Measurements from ENCODE around the gene DPF3.

Gene DPF3

DNA sequence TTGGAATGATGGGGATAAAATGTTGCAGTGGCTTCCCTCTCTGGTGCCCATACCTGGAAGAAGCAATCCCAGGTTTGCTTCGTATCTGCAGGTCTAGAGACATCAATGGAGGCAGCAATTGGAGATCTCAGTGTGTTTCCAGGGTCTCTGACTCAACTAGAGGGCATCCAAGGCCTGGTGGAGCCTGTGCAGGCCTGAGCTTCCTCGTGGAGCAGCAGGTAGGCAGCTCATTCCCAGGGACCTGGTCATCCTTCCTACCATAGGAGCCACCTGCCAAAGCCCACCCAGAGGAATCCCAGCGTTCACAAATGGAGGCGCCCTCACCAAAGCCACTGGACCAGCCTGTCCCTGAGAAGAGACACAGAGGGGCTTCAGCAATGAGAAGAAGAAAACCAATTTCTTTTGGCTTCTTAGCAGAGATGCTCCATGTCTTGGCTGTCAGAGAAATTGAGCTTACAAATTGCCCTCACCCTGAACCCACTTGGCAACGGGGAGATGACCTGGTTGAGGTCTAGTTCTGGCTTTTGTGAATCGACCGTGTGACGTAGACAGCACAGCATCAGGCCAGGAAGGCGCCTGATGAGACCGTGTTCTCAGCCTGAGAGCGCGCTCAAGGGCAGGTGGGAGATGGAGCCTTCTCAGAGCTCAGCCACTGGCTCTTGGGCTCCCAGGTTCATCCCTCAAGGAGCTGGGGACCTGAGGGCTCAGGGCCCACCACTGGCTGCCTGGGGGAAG lies 283.6 kb downstream of the DPF3 start:
- H3K27me3 ChIP-seq (replicated peaks; ENCODE audit: control insufficient read depth, insufficient read depth, low read length) = no peaks in the 10 kb centered on the region
- DNase-seq (ENCODE audit: extremely low read depth, insufficient read length) = no peak
- H3K36me3 ChIP-seq (ENCODE audit: control insufficient read depth, insufficient read depth, low read length) = no peaks in the 10 kb centered on the region
- no peak overlapping the region for H3K4me3 ChIP-seq (replicated peaks; ENCODE audit: low read depth, low read length)
- TF ChIP-seq, protein P1, sequence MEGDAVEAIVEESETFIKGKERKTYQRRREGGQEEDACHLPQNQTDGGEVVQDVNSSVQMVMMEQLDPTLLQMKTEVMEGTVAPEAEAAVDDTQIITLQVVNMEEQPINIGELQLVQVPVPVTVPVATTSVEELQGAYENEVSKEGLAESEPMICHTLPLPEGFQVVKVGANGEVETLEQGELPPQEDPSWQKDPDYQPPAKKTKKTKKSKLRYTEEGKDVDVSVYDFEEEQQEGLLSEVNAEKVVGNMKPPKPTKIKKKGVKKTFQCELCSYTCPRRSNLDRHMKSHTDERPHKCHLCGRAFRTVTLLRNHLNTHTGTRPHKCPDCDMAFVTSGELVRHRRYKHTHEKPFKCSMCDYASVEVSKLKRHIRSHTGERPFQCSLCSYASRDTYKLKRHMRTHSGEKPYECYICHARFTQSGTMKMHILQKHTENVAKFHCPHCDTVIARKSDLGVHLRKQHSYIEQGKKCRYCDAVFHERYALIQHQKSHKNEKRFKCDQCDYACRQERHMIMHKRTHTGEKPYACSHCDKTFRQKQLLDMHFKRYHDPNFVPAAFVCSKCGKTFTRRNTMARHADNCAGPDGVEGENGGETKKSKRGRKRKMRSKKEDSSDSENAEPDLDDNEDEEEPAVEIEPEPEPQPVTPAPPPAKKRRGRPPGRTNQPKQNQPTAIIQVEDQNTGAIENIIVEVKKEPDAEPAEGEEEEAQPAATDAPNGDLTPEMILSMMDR (IDR thresholded peaks at IDR 0.05; ENCODE audit: insufficient read depth, low read length, poor library complexity, severe bottlenecking) = no peak

DNA sequence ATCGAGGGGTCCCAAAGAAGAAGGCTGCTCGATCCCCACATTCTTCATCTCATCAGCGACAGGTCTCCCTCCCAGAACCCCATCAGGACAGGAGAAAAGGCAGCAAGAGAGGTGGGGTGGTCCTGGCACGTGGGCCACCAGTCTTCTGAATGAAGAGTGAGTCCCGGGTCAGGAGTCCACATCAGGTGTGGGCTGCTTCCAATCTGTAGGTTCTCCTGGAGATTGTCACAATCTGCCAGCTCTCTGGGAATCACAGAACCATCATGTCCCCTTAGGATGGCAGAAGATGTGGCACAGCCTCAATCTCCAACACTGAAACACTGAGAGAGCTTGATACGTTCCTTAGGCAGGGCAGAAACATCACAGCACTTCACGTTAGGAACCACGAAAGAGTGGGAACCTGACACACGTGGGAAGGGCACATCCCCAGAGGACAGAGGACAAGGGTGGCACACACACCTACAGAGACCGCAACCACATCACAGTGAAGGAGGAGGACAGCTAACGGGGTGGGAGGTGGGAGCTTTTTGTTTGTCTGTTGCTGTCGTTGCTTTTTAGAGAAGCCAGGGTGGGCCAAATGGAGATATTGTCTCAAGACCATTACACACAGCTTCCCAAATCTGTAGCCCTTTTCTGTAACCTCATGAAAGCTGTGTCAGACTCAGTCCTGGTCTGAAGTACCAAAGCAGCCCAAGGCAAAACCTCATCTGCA lies 284.5 kb downstream of the DPF3 start:
- Histone ChIP-seq H3K36me3 (ENCODE audit: control insufficient read depth, insufficient read depth, low read length) (no peaks in the 10 kb centered on the region), H3K4me3 (replicated peaks; ENCODE audit: low read depth, low read length) (no peak overlapping the region), H3K27me3 (replicated peaks; ENCODE audit: control insufficient read depth, insufficient read depth, low read length) (no peaks in the 10 kb centered on the region)
- TF ChIP-seq, protein P1 (IDR thresholded peaks at IDR 0.05; ENCODE audit: insufficient read depth, low read length, poor library complexity, severe bottlenecking) = no peak
- DNase-seq (ENCODE audit: extremely low read depth, insufficient read length) = no peak

DNA sequence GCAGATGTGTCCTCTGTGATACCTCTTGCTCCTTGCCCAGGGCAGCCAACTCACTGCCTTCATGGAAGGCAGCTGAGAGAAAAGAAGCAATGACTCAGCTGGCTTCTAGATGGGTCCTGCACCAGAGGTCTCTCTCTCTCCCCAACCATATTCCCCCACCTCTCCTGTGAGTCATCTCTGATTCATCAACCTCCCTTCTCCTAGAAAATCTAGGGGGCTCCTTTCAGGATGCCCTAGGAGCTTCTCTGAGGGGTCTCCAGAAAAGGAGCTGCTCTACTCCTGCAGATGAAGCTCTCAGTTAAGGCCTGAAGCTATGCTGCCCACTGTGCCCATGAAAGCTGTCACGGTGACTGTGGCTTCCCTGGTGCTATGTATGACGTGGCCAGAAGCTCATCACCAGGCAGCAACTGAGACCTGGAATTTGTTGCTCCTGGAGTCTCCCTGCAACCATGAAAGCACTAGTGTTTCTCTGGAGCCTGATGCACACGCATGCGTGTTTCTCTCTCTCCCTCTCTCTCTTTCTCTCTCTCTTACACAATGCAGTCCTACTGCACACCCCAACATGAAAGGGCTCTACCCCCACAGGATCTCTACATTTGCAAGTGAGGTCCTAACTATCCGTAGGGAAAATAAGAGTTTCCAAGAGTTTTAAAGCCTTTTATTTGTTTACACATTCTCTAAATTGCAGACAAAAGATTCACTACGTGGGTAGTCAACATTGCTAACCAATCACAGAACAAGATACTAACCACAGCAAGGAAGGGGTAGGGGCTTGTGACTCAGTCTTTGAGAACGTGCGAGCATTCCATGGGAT lies 285.3 kb downstream of the DPF3 start:
- Histone ChIP-seq H3K27me3 (replicated peaks; ENCODE audit: control insufficient read depth, insufficient read depth, low read length) (no peaks in the 10 kb centered on the region), H3K36me3 (ENCODE audit: control insufficient read depth, insufficient read depth, low read length) (no peaks in the 10 kb centered on the region), H3K4me3 (replicated peaks; ENCODE audit: low read depth, low read length) (no peak overlapping the region)
- TF ChIP-seq, protein P1 (IDR thresholded peaks at IDR 0.05; ENCODE audit: insufficient read depth, low read length, poor library complexity, severe bottlenecking) = no peak
- DNase-seq (ENCODE audit: extremely low read depth, insufficient read length) = no peak

DNA sequence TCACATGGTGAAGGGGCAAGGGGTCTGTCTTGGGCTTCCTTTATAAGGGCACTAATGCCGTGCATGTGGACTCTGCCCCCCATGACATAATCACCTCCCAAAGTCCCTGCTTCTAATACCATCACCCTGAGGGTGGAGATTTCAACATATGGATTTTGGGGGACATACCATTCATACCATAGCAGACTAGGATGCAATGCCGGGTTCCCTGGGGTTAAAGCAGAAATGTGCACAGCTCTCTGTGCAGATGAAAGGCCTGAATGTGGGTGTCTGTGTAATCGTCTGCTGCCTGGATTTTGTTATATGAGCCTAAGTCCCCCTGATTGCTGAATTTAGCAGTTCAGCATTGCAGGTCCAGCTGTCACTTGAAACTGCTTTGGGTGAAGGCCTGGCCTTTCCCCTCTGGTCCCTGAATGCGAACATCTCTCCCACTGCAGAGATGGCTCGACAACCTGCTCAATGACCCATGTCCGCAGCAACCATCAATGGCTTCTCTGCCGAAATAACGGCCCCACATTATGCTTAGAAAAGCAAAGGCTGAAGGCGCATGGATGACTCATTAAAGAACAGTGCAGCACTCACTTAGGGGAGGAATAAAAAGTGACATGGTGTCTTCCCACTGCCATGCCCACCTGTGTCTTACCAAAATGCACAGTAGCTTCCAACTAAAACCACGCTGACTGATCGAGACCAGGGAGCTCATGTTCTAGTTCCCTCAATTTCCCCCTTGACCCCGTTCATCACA lies 286.3 kb downstream of the DPF3 start:
- TF ChIP-seq, protein P1 (IDR thresholded peaks at IDR 0.05; ENCODE audit: insufficient read depth, low read length, poor library complexity, severe bottlenecking) = no peak
- Histone ChIP-seq H3K4me3 (replicated peaks; ENCODE audit: low read depth, low read length) (no peak overlapping the region), H3K36me3 (ENCODE audit: control insufficient read depth, insufficient read depth, low read length) (no peaks in the 10 kb centered on the region), H3K27me3 (replicated peaks; ENCODE audit: control insufficient read depth, insufficient read depth, low read length) (no peaks in the 10 kb centered on the region)
- DNase-seq (ENCODE audit: extremely low read depth, insufficient read length) = no peak

DNA sequence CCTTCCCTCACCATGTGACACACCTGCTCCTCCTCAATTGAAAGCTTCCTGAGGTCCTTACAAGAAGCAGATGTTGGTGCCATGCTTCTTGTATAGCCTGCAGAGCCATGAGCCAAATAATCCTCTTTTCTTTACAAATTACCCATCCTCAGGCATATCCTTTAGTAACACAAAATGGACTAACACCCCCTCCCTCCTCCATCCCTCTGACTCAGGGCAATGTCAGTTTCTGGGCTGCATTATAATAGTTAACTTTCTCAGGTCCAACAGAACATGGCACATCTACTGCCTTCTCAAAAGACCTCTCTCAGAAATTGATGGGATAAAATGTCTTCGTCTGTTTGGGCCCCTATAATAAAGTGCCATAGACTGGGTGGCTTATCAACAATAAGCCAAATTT lies 287.0 kb downstream of the DPF3 start:
- Histone ChIP-seq H3K4me3 (replicated peaks; ENCODE audit: low read depth, low read length) (no peak overlapping the region), H3K36me3 (ENCODE audit: control insufficient read depth, insufficient read depth, low read length) (no peaks in the 10 kb centered on the region), H3K27me3 (replicated peaks; ENCODE audit: control insufficient read depth, insufficient read depth, low read length) (no peaks in the 10 kb centered on the region)
- TF ChIP-seq, protein P1 (IDR thresholded peaks at IDR 0.05; ENCODE audit: insufficient read depth, low read length, poor library complexity, severe bottlenecking) = no peak
- no peak for DNase-seq (ENCODE audit: extremely low read depth, insufficient read length)
